Stimulated activated CD8-positive, alpha-beta memory T cell treated with anti-CD3 and anti-CD28 coated beads, Interleukin-15, amount 100 ng/mL, for 1 hour (primary cell): ENCODE results near the gene DIAPH3.

Experiments used
- DNase-seq: peaks from one replicate; pipeline ENCODE4 v3.0.0-alpha.2; 2020; ENCODE audit warnings: low read depth

The DIAPH3 gene

DNA sequence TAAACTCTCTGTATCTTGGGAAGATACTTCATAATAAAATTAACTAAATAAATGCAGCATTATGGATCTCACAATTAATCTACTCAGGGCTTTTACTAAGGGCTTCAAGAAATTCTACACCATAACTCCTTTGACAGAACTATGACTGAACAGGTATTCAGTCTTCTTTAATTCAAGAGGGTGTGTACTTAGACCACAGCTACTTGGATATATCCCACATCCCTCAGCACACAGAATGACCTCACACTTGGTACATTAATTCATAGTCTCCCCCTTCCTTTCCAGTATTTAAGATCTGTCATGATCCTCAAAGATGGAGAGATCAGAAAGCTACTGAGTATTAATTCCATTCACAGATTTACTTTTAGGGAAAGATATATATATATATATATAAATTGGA lies 11.6 kb downstream of the DIAPH3 start:
- no peak for DNase-seq

DNA sequence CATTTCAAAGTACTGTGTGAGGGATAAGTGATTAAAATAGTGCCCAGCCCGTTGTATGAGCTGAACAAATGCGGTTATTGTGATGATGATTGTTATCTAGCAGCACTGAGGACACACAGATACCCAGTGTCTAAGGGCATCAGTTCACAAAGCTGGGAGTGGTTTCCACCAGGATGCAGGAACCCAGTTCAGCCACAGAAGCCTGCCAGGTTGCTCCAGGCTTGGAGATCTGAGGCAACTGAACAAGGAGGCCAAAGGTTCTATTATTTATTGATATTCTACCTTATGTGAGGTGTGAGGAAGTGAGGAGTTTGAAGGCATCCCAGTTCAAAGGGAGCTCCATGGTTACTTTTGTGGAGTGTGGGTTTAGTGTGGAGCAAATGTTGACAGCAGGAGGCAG lies 13.2 kb downstream of the DIAPH3 start:
- no peak for DNase-seq

DNA sequence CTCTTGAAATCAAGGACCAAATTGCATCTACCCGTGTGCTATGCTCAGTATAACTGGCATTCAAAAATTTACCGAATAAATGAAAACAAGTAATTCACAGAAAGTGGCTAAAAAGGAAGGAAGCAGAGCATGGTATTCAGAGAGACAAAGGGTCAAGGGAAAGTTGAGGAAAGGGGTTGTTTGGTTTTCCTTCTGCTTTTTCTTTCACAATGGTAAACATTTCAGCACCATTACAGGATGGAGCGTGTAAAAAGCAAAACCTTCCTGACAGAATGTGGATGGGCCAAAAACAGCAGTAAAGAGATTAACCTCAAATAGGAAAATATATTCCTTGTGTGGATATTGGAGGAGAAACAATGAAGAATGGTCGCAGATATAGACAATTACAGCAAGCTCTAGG lies 14.8 kb downstream of the DIAPH3 start:
- no peak for DNase-seq

DNA sequence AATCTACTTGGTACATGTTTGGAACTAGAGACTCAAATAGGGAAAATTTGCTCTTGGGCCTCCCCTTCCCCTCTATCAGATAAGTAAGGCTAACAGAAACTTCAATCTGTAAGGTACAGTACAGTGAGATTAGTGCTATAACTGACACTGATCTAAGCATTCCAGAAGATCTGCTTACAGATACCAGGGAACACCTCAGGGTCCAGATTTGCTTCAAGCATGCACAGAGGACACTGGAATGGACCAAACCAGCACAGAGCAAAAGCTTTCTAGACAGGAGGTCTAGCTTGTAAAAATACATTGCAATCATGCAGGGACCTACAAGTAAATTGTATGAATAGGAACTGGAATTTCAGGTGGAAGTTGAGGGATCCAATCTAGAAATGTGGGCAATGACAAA lies 16.4 kb downstream of the DIAPH3 start:
- no peak for DNase-seq

DNA sequence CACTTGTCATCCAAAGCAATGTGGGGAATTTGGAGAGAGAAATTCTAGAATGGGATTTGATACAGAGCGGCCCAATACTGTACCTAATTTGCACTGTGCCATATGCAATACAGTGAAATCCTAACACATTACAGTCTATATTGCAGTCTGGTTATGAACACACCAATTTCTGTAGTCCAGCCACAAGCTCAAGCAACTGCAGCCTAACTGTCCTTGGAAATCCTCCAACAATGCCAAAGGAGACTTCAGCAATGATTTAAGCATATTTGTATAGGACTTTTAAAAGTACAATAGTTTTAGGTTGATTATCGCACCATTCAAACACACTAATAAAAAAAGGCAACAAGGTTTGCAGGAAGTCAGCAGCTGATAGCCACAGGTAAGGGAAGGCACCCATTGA lies 17.3 kb downstream of the DIAPH3 start:
- no peak for DNase-seq

DNA sequence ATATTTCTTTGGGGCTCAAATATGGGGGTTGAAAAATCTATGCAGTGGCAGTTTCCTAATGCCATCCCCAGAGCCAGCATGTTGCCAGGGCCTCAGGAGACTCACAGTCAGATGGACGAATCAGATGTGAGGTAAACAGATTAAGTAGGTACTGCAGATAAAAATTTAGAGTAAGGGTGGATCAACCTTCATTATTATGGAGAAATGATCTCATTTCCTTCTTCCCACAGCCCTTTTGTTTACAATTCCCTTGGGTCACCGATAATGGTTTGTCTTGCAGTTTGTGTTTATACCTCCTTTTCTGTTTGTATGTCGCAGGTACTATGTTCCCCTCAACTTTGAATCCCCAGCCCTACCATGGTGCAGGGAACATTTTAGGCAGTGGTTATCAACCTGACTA lies 20.0 kb downstream of the DIAPH3 start:
- no peak for DNase-seq

DNA sequence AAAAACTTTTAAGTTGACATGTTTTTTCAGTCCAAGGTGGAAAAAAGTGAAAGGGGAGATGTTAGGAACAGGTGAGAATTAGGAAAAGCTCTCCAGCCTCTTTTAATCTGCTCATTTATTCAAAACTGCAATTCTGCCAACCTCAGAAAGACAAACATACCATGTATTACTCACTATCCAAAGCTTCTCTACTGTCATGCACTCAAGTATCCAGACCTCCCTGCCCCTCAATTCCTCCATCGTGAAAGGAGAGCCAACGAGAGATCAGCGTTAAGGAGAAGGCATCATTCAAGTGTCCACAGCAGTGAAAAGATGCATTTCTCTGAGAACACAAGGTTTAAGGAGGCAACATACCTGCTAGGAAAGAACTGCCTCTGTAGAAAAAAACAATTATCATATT lies 24.5 kb downstream of the DIAPH3 start:
- no peak for DNase-seq

DNA sequence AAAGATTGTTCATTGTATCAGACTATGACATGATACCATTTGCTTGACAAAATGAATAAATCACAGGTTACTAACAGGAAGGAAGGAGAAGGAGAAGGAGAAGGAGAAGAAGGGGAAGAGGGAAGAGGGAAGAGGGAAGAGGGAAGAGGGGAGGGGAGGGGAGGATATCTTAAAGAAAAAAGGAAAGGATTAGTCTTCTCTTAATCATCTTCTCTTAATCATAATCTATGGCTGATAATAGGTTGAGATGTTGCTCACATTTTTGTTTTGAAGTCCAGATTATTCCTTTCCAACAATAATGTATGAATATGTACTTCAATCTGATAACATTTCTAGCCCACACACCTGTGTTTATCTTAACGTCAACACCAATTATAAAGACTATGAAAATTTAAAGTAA lies 25.1 kb downstream of the DIAPH3 start:
- DNase-seq = no peak

DNA sequence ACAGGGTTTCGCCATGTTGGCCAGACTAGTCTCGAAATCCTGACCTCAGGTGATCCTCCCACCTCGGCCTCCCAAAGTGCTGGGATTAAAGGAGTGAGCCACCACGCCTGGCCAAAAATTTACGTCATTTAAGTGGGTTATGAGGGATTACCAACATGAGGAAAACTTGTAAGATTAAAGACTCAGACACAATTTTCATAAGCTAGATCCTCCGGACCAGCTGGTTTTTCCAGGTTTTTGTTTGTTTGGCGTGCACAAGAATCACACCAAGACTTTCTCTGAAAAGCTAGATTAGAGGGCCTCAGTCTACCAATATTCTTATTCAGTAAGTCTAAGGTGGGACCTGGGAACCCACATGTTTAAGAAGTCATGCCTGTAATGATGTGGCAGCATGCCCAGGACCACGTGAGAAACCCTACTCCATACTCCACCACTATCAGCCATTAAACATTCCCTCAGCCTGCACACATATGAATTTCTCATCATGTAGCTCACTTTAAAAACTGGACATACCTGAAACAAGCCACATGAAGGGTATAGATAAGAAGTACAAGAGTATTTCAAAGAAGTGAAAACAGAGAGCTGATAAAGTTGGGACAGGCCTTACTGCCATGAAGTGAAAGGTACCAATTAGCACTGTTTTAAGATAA lies 25.7 kb downstream of the DIAPH3 start:
- DNase-seq = no peak

DNA sequence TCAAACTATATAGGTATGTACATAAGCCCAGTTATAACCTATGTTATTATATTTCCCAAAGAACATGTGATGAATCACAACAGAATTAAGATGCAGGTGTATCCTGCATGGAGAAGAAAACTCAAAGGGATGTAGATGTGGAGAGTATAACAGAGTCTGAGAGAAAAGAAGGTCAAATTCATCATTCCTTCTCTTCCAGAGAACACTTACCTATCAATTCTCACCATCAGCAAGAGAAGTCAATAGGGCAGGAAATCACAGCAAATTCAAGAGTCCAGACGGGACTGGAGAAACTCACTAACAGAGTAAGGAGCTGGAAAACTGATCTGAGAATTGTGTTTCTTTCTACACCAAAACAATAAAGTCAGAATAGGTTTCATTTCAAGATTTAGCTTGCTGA lies 28.4 kb downstream of the DIAPH3 start:
- no peak for DNase-seq

DNA sequence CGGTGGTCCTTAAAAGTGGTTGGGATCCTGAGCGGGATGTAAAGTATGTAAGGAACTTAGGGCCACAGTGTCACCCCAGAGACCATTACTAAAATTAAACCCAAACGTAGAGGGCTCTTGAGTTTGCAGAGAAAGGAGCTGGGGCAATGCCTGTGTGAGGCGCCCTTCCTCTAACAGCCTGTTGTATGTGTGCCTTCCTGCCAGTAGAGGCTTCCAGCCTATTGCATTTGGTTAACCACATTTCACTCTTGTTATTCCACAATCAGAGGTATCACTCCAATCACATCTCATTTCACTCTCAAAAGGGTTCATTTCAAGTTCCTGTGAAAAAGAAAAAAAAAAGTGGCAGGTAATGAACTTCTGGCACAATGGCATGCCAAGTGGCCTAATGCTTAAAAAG lies 29.4 kb downstream of the DIAPH3 start:
- DNase-seq = no peak

DNA sequence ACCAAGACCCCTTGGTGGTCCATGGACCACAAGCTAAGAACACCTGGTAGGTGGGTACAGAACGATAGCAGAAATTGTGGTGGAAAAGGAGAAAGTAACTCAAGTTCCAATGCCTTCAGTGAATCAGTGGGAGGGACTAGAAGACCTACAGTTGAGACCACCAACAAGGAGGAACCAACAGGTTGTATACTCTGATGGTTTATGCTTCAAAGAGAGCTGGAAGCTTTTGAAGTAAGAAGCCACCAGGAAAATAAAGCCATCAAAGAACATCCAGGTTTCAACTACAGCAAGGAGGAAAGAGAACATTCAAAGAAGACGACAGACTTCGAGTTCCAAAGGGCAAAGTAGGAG lies 42.4 kb downstream of the DIAPH3 start:
- no peak for DNase-seq

DNA sequence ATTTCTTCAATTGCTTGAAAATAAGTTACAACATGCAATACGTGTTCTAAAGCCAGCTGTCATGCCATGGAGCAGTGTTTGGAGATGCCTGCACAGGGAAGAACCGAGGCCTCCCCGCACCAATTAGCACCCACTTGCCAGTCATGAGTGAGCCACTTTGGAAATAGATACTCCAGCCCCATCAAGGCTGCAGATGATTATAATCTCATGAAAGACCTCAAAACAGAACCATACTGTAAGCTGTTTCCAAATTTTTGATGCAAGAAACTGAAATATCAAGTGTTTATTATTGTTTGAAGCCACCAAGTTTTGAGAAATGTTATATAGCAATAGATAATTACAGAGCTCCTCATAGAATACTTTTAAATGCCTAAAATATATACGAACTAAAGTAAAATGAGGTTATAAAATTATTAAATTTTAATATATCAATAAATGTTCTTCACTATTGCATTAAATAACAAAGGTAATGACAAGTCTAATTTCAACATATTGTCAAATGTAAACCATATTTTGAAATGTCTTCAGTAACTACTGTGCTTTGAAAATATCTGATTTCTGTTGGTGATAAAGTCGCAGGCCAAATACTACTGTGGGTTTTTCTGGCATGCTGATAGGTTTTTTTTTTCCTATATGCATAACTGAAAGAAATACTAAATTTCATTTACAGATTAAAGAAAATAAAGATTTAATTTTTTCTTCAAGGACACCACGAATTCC lies 43.0 kb downstream of the DIAPH3 start:
- no peak for DNase-seq

DNA sequence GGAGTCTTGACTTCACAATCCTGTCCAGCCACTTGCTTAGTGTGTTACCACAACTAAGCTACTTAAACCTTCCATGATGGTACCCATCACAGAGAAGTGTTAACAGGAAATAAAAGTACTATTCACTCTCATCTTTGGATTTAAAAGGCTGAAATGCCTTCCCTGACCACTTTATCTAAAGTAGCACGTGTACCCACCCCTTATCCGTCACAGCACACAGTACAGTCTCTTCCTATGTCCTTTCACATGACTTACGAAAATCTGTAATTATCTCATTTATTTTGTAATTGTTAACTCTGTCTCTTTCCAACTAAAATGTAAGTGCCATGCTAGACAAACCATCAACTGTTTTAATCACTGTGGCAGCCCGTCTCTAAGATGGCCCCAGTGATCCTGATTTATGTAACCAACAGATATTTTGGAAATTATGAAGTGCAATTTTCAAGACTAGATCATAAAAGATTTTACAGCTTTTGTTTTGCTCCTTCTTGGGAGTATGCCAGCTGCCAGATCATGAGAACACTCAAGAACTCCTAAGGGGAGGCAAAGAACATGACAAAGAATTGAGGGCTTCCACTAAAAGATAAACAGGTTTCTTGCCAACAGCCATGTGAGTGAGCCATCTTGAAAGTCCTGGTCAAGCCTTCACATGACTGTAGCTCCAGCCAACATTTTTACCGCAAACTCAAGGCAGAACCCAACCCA lies 44.9 kb downstream of the DIAPH3 start:
- DNase-seq = no peak

DNA sequence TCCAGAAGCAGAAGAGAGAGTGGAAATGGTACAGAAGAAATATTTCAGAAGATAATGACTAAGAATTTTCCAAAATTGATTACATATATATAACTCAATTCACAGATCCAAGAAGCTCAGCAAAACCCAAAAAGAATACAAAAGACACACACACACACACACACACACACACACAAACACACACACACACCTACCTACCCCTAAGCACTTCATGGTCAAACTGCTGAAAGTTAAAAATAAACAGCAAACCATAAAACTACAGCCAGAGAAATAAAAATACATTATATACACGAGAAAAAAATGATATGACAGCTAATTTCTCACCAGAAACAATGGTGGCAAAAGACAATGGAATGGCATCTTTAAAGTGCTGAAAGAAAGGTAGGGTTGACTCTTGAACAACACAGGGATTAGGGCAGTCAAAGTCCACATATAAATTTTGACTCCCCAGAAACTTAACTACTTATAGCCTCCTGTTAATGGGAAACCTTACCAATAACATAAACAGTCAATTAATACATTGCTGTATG lies 49.2 kb downstream of the DIAPH3 start:
- no peak for DNase-seq

DNA sequence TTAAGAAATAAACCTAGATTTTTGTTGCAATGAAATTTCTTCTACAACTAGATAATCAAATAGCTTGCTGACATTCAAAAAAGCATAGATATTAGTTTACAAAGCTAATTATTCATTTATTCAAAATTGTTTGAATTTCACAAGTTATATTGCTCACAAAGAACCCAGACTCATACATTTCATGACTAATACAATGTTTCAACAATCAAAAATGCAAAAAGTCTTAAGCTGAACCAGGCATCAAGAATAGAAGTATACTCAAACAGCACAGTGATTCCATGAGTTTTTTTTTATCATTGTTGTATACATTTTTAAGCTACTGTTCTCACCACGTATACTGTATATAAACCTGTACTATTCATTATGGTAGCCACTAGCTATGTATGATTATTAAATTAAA lies 51.0 kb downstream of the DIAPH3 start:
- DNase-seq = no peak

DNA sequence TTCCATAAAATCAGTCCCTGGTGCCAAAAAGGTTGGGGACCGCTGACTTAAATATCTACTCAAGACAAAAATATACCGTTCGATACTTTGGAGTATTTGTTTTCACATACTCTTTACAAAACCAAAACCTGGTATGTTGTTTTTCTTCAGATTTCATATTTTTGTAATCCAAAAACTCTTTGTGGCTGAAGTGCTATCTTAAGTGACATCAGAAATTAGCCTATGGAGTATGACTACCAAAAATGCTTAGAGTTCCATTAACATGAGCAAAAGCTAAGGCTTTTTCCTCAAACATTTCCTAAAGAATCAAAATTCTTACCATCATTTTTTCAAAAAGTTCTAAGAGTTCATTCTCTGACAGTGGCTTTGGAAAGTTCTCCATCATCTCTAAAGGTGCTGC lies 52.0 kb downstream of the DIAPH3 start:
- DNase-seq = no peak

DNA sequence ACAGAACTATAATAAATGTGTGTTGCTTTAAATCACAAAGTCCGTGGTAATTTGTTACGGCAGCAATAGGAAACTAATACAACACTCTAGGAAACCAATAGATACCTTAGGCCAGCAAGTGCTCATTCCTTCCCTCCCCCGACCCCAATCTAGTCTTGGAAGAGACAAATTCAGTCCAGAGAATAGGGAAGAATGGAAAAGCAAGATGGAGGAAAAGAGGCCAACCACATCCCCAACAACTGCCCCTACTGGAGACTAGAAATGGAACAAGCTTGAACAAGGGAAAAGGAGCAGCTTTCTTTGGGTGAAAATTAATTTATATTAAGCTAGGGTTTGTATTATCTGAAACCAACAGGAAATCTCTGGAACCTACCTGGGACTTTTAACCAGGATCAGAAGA lies 54.4 kb downstream of the DIAPH3 start:
- no peak for DNase-seq

DNA sequence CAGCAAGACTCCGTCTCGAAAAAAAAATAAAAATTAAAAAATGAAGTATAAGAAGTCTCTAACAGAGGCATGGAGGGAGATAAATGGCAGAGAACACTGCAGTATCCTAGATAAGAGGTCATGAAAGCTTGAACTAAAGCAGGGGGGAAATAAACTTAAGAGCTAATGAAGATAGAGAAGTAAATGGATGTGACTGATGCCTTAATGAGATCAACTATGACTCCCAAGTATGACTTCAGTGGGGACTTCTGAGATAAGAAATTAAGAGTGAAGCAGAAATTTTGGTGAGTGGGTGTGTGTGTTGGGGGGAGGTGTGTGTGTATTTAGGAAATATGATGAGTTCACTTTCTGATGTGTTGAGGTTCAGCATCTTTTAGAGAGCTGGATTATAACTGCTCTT lies 55.1 kb downstream of the DIAPH3 start:
- DNase-seq = no peak

DNA sequence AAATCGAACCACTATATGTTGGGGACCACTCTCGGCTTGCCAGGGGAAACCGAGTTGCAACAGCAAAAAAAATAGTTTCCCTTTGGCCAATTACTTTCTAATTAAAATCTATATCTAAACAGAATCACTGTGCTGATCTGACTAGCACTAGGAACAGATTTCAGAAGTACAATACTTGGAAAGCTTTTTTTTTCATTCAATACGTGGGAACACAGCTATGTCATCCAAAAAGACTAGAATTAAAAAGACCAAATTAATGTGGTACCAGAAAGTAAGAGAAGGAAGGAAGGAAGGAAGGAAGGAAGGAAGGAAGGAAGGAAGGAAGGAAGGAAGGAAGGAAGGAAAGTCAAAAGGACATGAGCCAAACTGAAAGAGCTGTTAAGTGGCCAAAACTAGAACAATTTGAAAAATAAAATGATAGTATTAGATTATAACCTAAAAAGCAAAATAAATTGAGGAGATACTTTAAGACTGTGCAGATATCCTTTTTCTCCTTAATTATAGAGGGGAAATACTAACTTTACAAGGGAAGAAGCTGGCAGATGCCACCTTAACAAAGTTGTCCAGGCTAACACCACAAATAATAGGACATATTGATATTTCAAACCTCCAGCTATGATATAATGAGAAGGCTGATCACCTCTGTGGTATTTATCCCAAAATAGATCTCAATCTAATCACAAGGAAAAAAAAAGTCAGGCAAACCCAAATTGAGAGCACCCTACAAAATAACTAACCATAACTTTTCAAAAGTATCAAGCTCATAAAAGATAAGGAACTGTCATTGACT lies 63.9 kb downstream of the DIAPH3 start:
- no peak for DNase-seq

DNA sequence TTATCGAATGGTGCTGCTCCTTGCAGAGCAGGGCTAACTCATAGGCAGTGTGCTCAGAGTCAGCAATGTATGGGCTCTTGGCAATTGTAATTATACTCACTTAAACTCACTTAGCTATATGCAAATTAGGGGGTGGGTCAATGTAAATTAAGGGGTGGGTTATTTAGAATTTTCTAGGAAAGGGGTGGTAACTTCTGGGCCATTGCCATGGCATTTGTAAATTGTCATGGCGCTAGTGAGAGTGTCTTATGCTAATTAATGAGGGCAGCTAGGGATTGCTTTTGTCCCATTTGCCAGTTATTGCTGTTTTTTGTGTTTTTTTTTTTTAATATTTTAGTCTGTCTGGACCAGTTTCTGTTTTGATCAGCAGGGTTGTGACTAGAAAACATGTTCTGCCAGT lies 68.4 kb downstream of the DIAPH3 start:
- no peak for DNase-seq

DNA sequence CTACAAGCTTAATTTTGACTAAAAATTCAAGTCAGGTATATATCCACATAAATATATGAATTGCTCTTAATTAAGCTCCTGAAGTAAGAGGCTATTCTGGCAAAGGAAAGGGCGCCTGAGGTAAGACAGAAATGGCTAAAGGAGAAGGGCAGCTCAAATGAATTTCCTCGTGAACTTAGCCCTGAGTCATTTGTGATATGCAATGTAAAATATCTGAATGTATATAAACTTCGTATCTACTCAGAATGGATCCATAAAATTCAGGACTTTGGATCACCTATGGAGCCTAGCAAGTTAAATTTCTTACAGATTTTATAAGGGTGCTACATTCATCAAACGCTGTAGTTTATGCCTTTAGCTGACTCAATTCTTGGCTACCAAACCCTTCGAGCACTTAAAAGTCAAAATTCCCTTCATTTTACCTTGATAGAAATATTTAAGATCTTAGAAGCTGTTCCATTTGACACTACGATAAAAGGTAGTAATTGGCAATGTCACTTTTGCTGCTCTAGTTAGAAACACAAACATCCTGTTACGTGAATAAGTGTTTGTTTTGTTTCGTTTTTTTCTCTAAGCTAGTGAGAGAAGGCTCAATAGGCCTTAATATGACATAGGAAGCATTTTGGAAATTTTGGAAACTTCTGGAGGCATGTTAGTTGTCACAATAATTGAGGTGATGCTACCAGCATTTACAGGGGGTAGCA lies 69.2 kb downstream of the DIAPH3 start:
- DNase-seq = no peak
